Fibroblast of lung (primary cell): ENCODE data around the gene CRADD.

Experiments
- CTCF ChIP-seq, 2 donors: IDR thresholded peaks in 1 of 2; conservative IDR thresholded peaks in 1 of 2; 1 replicate in 1 of 2; 2 replicates in 1 of 2; pipeline ENCODE4 v1.5.1; 2011 to 2012; ENCODE audit warnings: low read length in 2 of 2, control low read depth in 1 of 2, inconsistent platforms in 1 of 2, low read depth in 1 of 2, mild to moderate bottlenecking in 1 of 2
- EZH2 ChIP-seq: IDR thresholded peaks from 2 replicates; pipeline ENCODE4 v1.5.1; 2012; ENCODE audit warnings: low read length, control low read depth, mild to moderate bottlenecking; ENCODE audit errors: missing control alignments

- TF ChIP-seq CTCF (conservative IDR thresholded peaks at IDR 0.05 in 1 of 2, IDR thresholded peaks at IDR 0.05 in 1 of 2; ENCODE audit: low read depth in 1 of 2, low read length in 2 of 2) = no peak
- no peak for TF ChIP-seq EZH2
Measured at GRCh38 chr12:93914281-93914680, 237.1 kb downstream of the CRADD start.
